CD4-positive, alpha-beta memory T cell (primary cell): ENCODE results near the gene TMEM184C. TPM values are rescaled to one million over a fixed set of nuclear protein-coding genes. Genes with fewer than 3 reads are reported as not detected.
A peak's percentile ranks its signal among the peaks of the same experiment; 100 is the strongest.

Experiments used
- CTCF ChIA-PET: fragments of 350-600 bp; sonication (Branson Sonifier 250); formaldehyde crosslinking; loops from one replicate; lab custom pipeline; 2021; ENCODE audit warnings: inconsistent platforms; ENCODE audit not compliant: partially characterized antibody; lab: Charles Lee
- POLR2A ChIA-PET: fragments of 350-600 bp; sonication (Branson Sonifier 250); formaldehyde crosslinking; loops from one replicate; lab custom pipeline; 2021; ENCODE audit not compliant: partially characterized antibody; lab: Charles Lee
- DNase-seq, 5 donors: peaks; one replicate each; pipeline versions ENCODE4 v3.0.0 to v3.0.0-alpha.2; 2020 to 2022; ENCODE audit warnings: mixed read lengths in 1 of 5
- H3K27ac ChIP-seq: one replicate; pipeline ENCODE4 v1.7.0; 2013; ENCODE audit warnings: low read depth, low read length
- H3K27me3 ChIP-seq: 2 replicates; pipeline ENCODE4 v1.7.0; 2013; ENCODE audit warnings: mild to moderate bottlenecking, low read length, moderate library complexity; ENCODE audit not compliant: insufficient read depth
- H3K36me3 ChIP-seq: 2 replicates; pipeline ENCODE4 v1.7.0; 2013; ENCODE audit warnings: mild to moderate bottlenecking, low read length, moderate library complexity; ENCODE audit not compliant: insufficient read depth
- H3K4me1 ChIP-seq: 2 replicates; pipeline ENCODE4 v1.7.0; 2013; ENCODE audit warnings: mild to moderate bottlenecking, low read length, moderate library complexity; ENCODE audit not compliant: insufficient read depth
- H3K4me3 ChIP-seq, 2 donors: one replicate each; pipeline ENCODE4 v1.7.0; 2013; ENCODE audit warnings: low read length in 2 of 2, mild to moderate bottlenecking in 1 of 2
- H3K9me3 ChIP-seq, 2 donors: one replicate each; pipeline ENCODE4 v1.7.0; 2013; ENCODE audit warnings: low read length in 2 of 2, control low read depth in 1 of 2; ENCODE audit not compliant: control insufficient read depth in 1 of 2
- H3K27ac Mint-ChIP-seq, 7 donors: one replicate each; pipeline ENCODE4 v1.8.0; 2020 to 2021; ENCODE audit warnings: mixed read lengths in 7 of 7, mild to moderate bottlenecking in 6 of 7, inconsistent platforms in 3 of 7, moderate library complexity in 3 of 7
- H3K27me3 Mint-ChIP-seq, 2 donors: one replicate each; pipeline ENCODE4 v1.8.0; 2020 to 2021; ENCODE audit warnings: mixed read lengths in 2 of 2
- H3K36me3 Mint-ChIP-seq, 2 donors: one replicate each; pipeline ENCODE4 v1.8.0; 2020 to 2021; ENCODE audit warnings: mixed read lengths in 2 of 2, inconsistent platforms in 1 of 2, mild to moderate bottlenecking in 1 of 2
- H3K4me1 Mint-ChIP-seq, 4 donors: one replicate each; pipeline ENCODE4 v1.8.0; 2020 to 2021; ENCODE audit warnings: mixed read lengths in 4 of 4, mild to moderate bottlenecking in 1 of 4
- H3K4me3 Mint-ChIP-seq, 8 donors: one replicate each; pipeline ENCODE4 v1.8.0; 2020 to 2021; ENCODE audit warnings: mixed read lengths in 8 of 8, mild to moderate bottlenecking in 7 of 8, moderate library complexity in 6 of 8, inconsistent platforms in 3 of 8
- H3K9me3 Mint-ChIP-seq, 8 donors: one replicate each; pipeline ENCODE4 v1.8.0; 2020 to 2021; ENCODE audit warnings: mixed read lengths in 8 of 8, mild to moderate bottlenecking in 5 of 8, inconsistent platforms in 3 of 8, moderate library complexity in 1 of 8
- intact Hi-C: fragments of 100-400 bp; cut with micrococcal nuclease; formaldehyde crosslinking; loops from one replicate; pipeline ENCODE4 v1.15.1; 2023
- polyA plus RNA-seq, 2 donors: library from polyadenylated mRNA; unstranded; fragments of 300-500 nt; fragmentation: Illumina TruSeq; gene quantifications; one replicate each; pipeline ENCODE4 v1.2.3, GENCODE V29; 2021
- total RNA-seq, 2 experiments: library from RNA; stranded (reverse); gene quantifications; one replicate each; pipeline ENCODE4 v1.2.3, GENCODE V29; 2021

TMEM184C gene
- total and polyA plus RNA-seq, 4 experiments from 2014 or later, result 13.7 to 31.5 (median 28.2) TPM

- Histone ChIP-seq H3K27me3 (no peaks in the 10 kb centered on the region), H3K4me1 (peaks cover 9% of the 10 kb centered on the region), H3K27ac (no peak overlapping the region), H3K9me3 (no peaks in the 10 kb centered on the region), H3K36me3 (no peaks in the 10 kb centered on the region), H3K4me3 (no peak overlapping the region)
- CTCF ChIA-PET, result interaction anchor here (1.6 kb wide), 1 partner anchor 144 kb away, joined by 3 read pairs; no protein-coding TSS in a partner anchor
- H3K4me1 Mint-ChIP-seq, result peaks cover 14 to 22% (median 20%) of the 10 kb centered on the region in 4 donors
- H3K27me3 Mint-ChIP-seq, result no peaks in the 10 kb centered on the region
- peaks cover 15 to 28% of the 10 kb centered on the region in 2 donors for H3K36me3 Mint-ChIP-seq
- no peaks in the 10 kb centered on the region for H3K9me3 Mint-ChIP-seq
- POLR2A ChIA-PET, result no interaction called here
- H3K27ac Mint-ChIP-seq, result peak overlapping the region in 1 of 7 donors; percentile 35
- H3K4me3 Mint-ChIP-seq, result no peak overlapping the region
- no peak for DNase-seq
- intact Hi-C loops, result no loop called here
These were observed 60.9 kb downstream of the TMEM184C start for GRCh38 chr4:147678106-147678505.

DNA sequence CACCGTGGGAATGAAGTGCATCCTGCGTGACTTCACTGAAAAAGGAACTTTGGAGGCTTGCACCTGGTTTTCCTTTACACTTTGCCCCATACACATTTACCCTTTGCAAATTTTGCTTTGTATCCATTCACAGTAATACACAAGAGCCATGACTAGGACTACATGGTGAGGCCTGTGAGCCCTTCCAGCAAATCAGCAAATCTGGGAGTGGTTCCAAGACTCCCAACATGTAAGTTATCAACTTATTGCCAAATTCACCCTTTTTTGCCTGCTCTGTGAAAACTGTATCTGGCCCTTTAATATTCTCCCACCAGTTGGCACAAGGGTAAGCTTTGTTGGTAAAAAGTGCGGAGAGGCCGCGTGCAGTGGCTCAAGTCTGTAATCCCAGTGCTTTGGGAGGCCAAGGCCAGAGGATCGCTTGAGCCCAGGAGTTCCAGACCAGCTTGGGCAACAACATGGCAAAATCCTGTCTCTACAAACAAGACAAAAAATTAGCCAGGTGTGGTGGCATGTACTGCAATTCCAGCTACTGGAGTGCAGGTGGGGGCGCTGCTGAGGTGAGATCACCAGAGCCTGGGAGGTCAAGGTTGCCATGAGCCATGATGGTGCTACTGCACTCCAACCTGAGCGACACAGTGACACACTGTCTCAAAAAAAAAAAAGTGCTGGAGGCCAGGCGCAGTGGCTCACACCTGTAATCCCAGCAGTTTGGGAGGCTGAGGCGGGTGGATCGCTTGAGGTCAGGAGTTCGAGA, 61.8 kb downstream of the TMEM184C start:
- Mint-ChIP-seq H3K36me3 (peaks cover 11 to 30% of the 10 kb centered on the region in 2 donors), H3K4me3 (no peak overlapping the region), H3K9me3 (peaks cover 0 to 2% (median 0%) of the 10 kb centered on the region in 8 donors), H3K4me1 (peaks cover 19 to 29% (median 25%) of the 10 kb centered on the region in 4 donors), H3K27ac (no peak overlapping the region), H3K27me3 (no peaks in the 10 kb centered on the region)
- DNase-seq, result no peak
- ChIA-PET CTCF (interaction anchor here (0.6 to 1.6 kb wide), 4 partner anchors 143 to 188 kb away, joined by 3 to 4 read pairs (median 4); no protein-coding TSS in a partner anchor), POLR2A (no interaction called here)
- Histone ChIP-seq H3K9me3 (no peaks in the 10 kb centered on the region), H3K27me3 (no peaks in the 10 kb centered on the region), H3K36me3 (no peaks in the 10 kb centered on the region), H3K4me3 (no peak overlapping the region), H3K4me1 (peaks cover 10% of the 10 kb centered on the region), H3K27ac (no peak overlapping the region)
- intact Hi-C loops, result no loop called here

DNA sequence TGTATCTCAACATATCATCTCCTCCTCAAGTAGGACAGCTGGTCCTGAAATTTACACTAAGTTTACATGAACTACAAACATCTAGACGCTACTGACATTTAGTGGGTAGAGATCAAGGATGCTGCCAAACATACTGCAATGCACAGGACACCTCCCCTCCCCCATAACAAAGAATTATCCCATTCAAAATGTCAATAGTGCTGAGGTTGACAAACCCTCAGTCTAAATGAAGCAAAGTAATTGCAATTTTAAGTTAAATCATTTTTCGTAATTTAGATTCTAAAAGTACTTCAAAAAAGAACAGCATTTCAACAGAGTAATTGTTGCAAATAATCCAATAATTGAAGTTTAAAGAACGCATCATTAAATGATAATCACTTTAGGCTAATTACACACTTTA, 65.6 kb downstream of the TMEM184C start:
- Histone ChIP-seq H3K4me1 (peaks cover 15% of the 10 kb centered on the region), H3K4me3 (no peak overlapping the region), H3K36me3 (no peaks in the 10 kb centered on the region), H3K27me3 (no peaks in the 10 kb centered on the region), H3K27ac (no peak overlapping the region), H3K9me3 (no peaks in the 10 kb centered on the region)
- peaks cover 0 to 2% (median 0%) of the 10 kb centered on the region in 8 donors for H3K9me3 Mint-ChIP-seq
- peak overlapping the region; percentile 92 to 99 (median 96) for H3K4me3 Mint-ChIP-seq
- peaks cover 2 to 3% of the 10 kb centered on the region in 2 donors for H3K27me3 Mint-ChIP-seq
- peak overlapping the region; percentile 96 to 99 (median 98) for H3K27ac Mint-ChIP-seq
- CTCF ChIA-PET, result interaction anchor here (1.5 to 3.1 kb wide), 5 partner anchors 25 to 184 kb away, joined by 4 to 29 read pairs (median 10); partner anchors contain the start of genes ARHGAP10 and TMEM184C
- H3K36me3 Mint-ChIP-seq, result peaks cover 10 to 31% of the 10 kb centered on the region in 2 donors
- DNase-seq, result no peak
- POLR2A ChIA-PET, result interaction anchor here (3.7 to 4.0 kb wide), 2 partner anchors 49 to 65 kb away, joined by 34 to 63 read pairs; partner anchors contain the start of genes ARHGAP10 and TMEM184C
- peaks cover 26 to 40% (median 32%) of the 10 kb centered on the region in 4 donors for H3K4me1 Mint-ChIP-seq
- intact Hi-C loops, result loop anchor here (10.0 kb wide), 2 partner anchors 372 to 1508 kb away; partner anchors contain the start of gene LSM6

GRCh38 chr4:147683188-147683591, 66.0 kb downstream of the TMEM184C start:
- peak overlapping the region; percentile 96 to 99 (median 98) for H3K27ac Mint-ChIP-seq
- H3K27me3 Mint-ChIP-seq, result peaks cover 2 to 3% of the 10 kb centered on the region in 2 donors
- peaks cover 10 to 27% of the 10 kb centered on the region in 2 donors for H3K36me3 Mint-ChIP-seq
- H3K4me1 Mint-ChIP-seq, result peaks cover 26 to 40% (median 32%) of the 10 kb centered on the region in 4 donors
- peak overlapping the region; percentile 92 to 99 (median 96) for H3K4me3 Mint-ChIP-seq
- peak in 3 of 5 donors; percentile 16 to 20 (median 16) for DNase-seq
- Histone ChIP-seq H3K27me3 (no peaks in the 10 kb centered on the region), H3K27ac (peak overlapping the region; percentile 89), H3K4me1 (peaks cover 15% of the 10 kb centered on the region), H3K36me3 (no peaks in the 10 kb centered on the region), H3K9me3 (no peaks in the 10 kb centered on the region), H3K4me3 (peak overlapping the region; percentile 75 to 96)
- ChIA-PET CTCF (interaction anchor here (1.1 to 3.1 kb wide), 7 partner anchors 25 to 184 kb away, joined by 3 to 29 read pairs (median 7); partner anchors contain the start of genes ARHGAP10 and TMEM184C), POLR2A (interaction anchor here (1.1 to 4.0 kb wide), 6 partner anchors 49 to 759 kb away, joined by 3 to 63 read pairs (median 8); partner anchors contain the start of genes ARHGAP10, NR3C2 and TMEM184C)
- H3K9me3 Mint-ChIP-seq, result peaks cover 0 to 2% (median 0%) of the 10 kb centered on the region in 8 donors
- intact Hi-C loops, result loop anchor here (10.0 kb wide), 2 partner anchors 372 to 1508 kb away; partner anchors contain the start of gene LSM6

GRCh38 chr4:147683717-147684700, 66.8 kb downstream of the TMEM184C start, which contains the start of gene PRMT9:
Gene PRMT9, minus strand, starts transcription at chr4:147684163. Its CDS starts 176 bp downstream, at chr4:147683987.
- H3K4me3 Mint-ChIP-seq, result peak within 1 kb of the TSS; percentile 92 to 99 (median 96)

DNA sequence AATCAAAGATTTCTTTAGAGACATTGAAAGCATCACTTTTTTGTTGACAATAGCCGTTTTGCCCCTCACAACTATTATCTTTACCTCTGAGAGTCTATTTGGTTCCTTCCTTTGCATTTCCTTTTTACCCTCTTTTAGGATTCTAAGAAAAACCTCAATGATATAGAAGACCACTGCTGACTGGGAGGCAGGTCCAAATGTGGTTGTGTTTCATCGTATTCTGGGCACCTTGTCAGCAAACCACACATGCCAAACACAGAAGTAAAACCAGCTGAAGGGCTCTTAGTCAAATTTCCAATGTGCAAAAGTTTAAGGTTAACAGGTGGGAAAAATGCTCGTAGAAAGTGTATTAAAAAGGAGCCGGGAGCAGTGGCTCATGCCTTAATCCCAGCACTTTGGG, 71.9 kb downstream of the TMEM184C start:
- H3K4me1 Mint-ChIP-seq, result peaks cover 7 to 15% (median 10%) of the 10 kb centered on the region in 4 donors
- peaks cover 14 to 19% of the 10 kb centered on the region in 2 donors for H3K27me3 Mint-ChIP-seq
- peaks cover 0 to 6% of the 10 kb centered on the region in 2 donors for H3K36me3 Mint-ChIP-seq
- intact Hi-C loops, result loop anchor here (10.0 kb wide), 2 partner anchors 366 to 1514 kb away; partner anchors contain the start of gene LSM6
- no peaks in the 10 kb centered on the region for H3K27me3 ChIP-seq
- H3K4me1 ChIP-seq, result peaks cover 5% of the 10 kb centered on the region
- H3K27ac Mint-ChIP-seq, result peak overlapping the region in 4 of 7 donors; percentile 1 to 72 (median 56)
- no peak for DNase-seq
- no peak overlapping the region for H3K27ac ChIP-seq
- H3K9me3 Mint-ChIP-seq, result no peaks in the 10 kb centered on the region
- ChIA-PET CTCF (interaction anchor here (1.5 to 2.7 kb wide), 3 partner anchors 19 to 178 kb away, joined by 5 to 7 read pairs (median 5); partner anchors contain the start of gene ARHGAP10), POLR2A (no interaction called here)
- peak overlapping the region in 2 of 8 donors; percentile 10 to 41 for H3K4me3 Mint-ChIP-seq
- H3K4me3 ChIP-seq, result no peak overlapping the region
- no peaks in the 10 kb centered on the region for H3K9me3 ChIP-seq
- H3K36me3 ChIP-seq, result no peaks in the 10 kb centered on the region

More at GRCh38 chr4:147683717-147684700, 66.8 kb downstream of the TMEM184C start, which contains the start of gene PRMT9:
- peak; percentile 82 to 89 (median 85) for DNase-seq
- ChIA-PET CTCF (interaction anchor here (0.7 to 3.1 kb wide), 8 partner anchors 24 to 183 kb away, joined by 3 to 29 read pairs (median 6); partner anchors contain the start of genes ARHGAP10 and TMEM184C), POLR2A (interaction anchor here (0.7 to 4.0 kb wide), 15 partner anchors 10 to 759 kb away, joined by 3 to 63 read pairs (median 3); partner anchors contain the start of genes ARHGAP10, NR3C2 and TMEM184C)
- peak within 1 kb of the TSS; percentile 96 to 99 (median 98) for H3K27ac Mint-ChIP-seq
- Histone ChIP-seq H3K27me3 (no peaks in the 10 kb centered on the region), H3K4me1 (peaks cover 15% of the 10 kb centered on the region), H3K4me3 (peak within 1 kb of the TSS; percentile 75 to 96), H3K9me3 (no peaks in the 10 kb centered on the region), H3K27ac (peak within 1 kb of the TSS; percentile 89), H3K36me3 (no peaks in the 10 kb centered on the region)
- peaks cover 25 to 42% (median 33%) of the 10 kb centered on the region in 4 donors for H3K4me1 Mint-ChIP-seq
- intact Hi-C loops, result loop anchor here (1.0 to 10.0 kb wide), 5 partner anchors 48 to 1509 kb away; partner anchors contain the start of genes ARHGAP10, LSM6, NR3C2 and TMEM184C
- peaks cover 0 to 2% (median 0%) of the 10 kb centered on the region in 8 donors for H3K9me3 Mint-ChIP-seq
- peaks cover 4 to 19% of the 10 kb centered on the region in 2 donors for H3K36me3 Mint-ChIP-seq
- H3K27me3 Mint-ChIP-seq, result peaks cover 3% of the 10 kb centered on the region in 2 donors
